Bronchial epithelial cell (primary cell): ENCODE measurements around the gene LRIT1. TPM values are rescaled to one million over a fixed set of nuclear protein-coding genes. Genes with fewer than 3 reads are reported as not detected.

Experiments used
- DNase-seq: peaks from one replicate; pipeline ENCODE4 v3.0.0-alpha.2; 2010; ENCODE audit warnings: low read depth
- FAIRE-seq: peaks from 2 replicates; lab custom pipeline; 2011; peaks lifted over from hg19 to GRCh38; lab: Jason Lieb, UNC
- H3K27me3 ChIP-seq: 2 replicates; pipeline ENCODE4 v1.5.1; 2011; ENCODE audit warnings: low read length; ENCODE audit not compliant: control insufficient read depth, insufficient read depth
- H3K36me3 ChIP-seq: 2 replicates; pipeline ENCODE4 v1.5.1; 2011; ENCODE audit warnings: low read length; ENCODE audit not compliant: control insufficient read depth, insufficient read depth
- H3K4me3 ChIP-seq: 2 replicates; pipeline ENCODE4 v1.5.1; 2011; ENCODE audit warnings: mild to moderate bottlenecking, low read depth, low read length, control low read depth
- CTCF ChIP-seq: IDR thresholded peaks from 2 replicates; pipeline ENCODE4 v1.5.1; 2011; ENCODE audit warnings: mild to moderate bottlenecking, moderate library complexity, low read length, control low read depth, inconsistent platforms; ENCODE audit not compliant: insufficient read depth, severe bottlenecking
- total RNA-seq: library from RNA; depleted of rRNA; stranded (reverse); fragments of >200 nt; gene quantifications from 2 replicates; pipeline ENCODE4 v1.2.1, GENCODE V29; 2014

LRIT1 gene
- total RNA-seq, 1 donor from 2014 or later: not detected

GRCh38 chr10:84225427-84226173, 15.7 kb downstream of the LRIT1 start, which contains the start of gene LRIT2:
Gene LRIT2, minus strand, starts transcription at chr10:84225544. Its CDS starts 24 bp downstream, at chr10:84225520.
- Histone ChIP-seq H3K27me3 (no peaks in the 10 kb centered on the region), H3K4me3 (no peak within 1 kb of the TSS), H3K36me3 (no peaks in the 10 kb centered on the region)
- no peak for DNase-seq
- peak; percentile 80 for FAIRE-seq
- no peak for TF ChIP-seq CTCF

GRCh38 chr10:84224411-84225028, 16.8 kb downstream of the LRIT1 start:
- TF ChIP-seq CTCF: no peak
- Histone ChIP-seq H3K4me3 (no peak overlapping the region), H3K36me3 (no peaks in the 10 kb centered on the region), H3K27me3 (no peaks in the 10 kb centered on the region)
- no peak for FAIRE-seq
- DNase-seq: no peak

GRCh38 chr10:84221916-84222315, 19.4 kb downstream of the LRIT1 start:
- DNase-seq (no peak), FAIRE-seq (no peak)
- no peak for TF ChIP-seq CTCF
- Histone ChIP-seq H3K36me3 (no peaks in the 10 kb centered on the region), H3K27me3 (no peaks in the 10 kb centered on the region), H3K4me3 (no peak overlapping the region)

GRCh38 chr10:84217746-84218145, 23.6 kb downstream of the LRIT1 start:
- DNase-seq (no peak), FAIRE-seq (no peak)
- TF ChIP-seq CTCF: no peak
- no peaks in the 10 kb centered on the region for H3K36me3 ChIP-seq
- no peak overlapping the region for H3K4me3 ChIP-seq
- no peaks in the 10 kb centered on the region for H3K27me3 ChIP-seq

- DNase-seq: no peak
- no peak for FAIRE-seq
- TF ChIP-seq CTCF: no peak
These were observed 24.5 kb downstream of the LRIT1 start for GRCh38 chr10:84216834-84217233.

More at GRCh38 chr10:84216834-84217233, 24.5 kb downstream of the LRIT1 start:
- H3K27me3 ChIP-seq: no peaks in the 10 kb centered on the region
- no peaks in the 10 kb centered on the region for H3K36me3 ChIP-seq
- no peak overlapping the region for H3K4me3 ChIP-seq
